ENCODE measurements around the gene MMP25.

The MMP25 gene

GRCh38 chr16:3017344-3017743 is 29.0 kb upstream of the MMP25 start:
- DNase-seq (ENCODE audit: insufficient read length, low spot score) = no peak
- no peak for FAIRE-seq

GRCh38 chr16:3017794-3018506 is 28.4 kb upstream of the MMP25 start, which contains the start of gene CLDN6:
Gene CLDN6, minus strand, starts transcription at chr16:3018183. Its CDS starts 2,162 bp downstream, at chr16:3016021.
- no peak for DNase-seq (ENCODE audit: insufficient read length, low spot score)
- FAIRE-seq = no peak

- no peak for FAIRE-seq
- no peak for DNase-seq (ENCODE audit: insufficient read length, low spot score)
Observed at GRCh38 chr16:3019594-3020246, 26.6 kb upstream of the MMP25 start.

GRCh38 chr16:3020247-3020603 is 26.1 kb upstream of the MMP25 start, which contains the start of gene TNFRSF12A:
Gene TNFRSF12A, plus strand, starts transcription at chr16:3020368. Its CDS starts 30 bp downstream, at chr16:3020398.
- peak; percentile 69 for FAIRE-seq
- peak; percentile 78 for DNase-seq (ENCODE audit: insufficient read length, low spot score)

- FAIRE-seq = peak; percentile 95
- peak; percentile 84 for DNase-seq (ENCODE audit: insufficient read length, low spot score)
Observed at GRCh38 chr16:3020604-3021448, 25.5 kb upstream of the MMP25 start.

GRCh38 chr16:3021449-3022207 is 24.7 kb upstream of the MMP25 start:
- FAIRE-seq (peak; percentile 93), DNase-seq (ENCODE audit: insufficient read length, low spot score) (peak; percentile 69)

- DNase-seq (ENCODE audit: insufficient read length, low spot score) = peak; percentile 85
- peak; percentile 72 for FAIRE-seq
Observed at GRCh38 chr16:3022208-3022683, 24.1 kb upstream of the MMP25 start.

GRCh38 chr16:3022684-3023414 is 23.5 kb upstream of the MMP25 start:
- FAIRE-seq (peak; percentile 33), DNase-seq (ENCODE audit: insufficient read length, low spot score) (no peak)

- FAIRE-seq (no peak), DNase-seq (ENCODE audit: insufficient read length, low spot score) (peak; percentile 27)
Observed at GRCh38 chr16:3023415-3023668, 23.0 kb upstream of the MMP25 start.

GRCh38 chr16:3023669-3024478 is 22.5 kb upstream of the MMP25 start, which contains the start of the genes HCFC1R1 and THOC6:
Gene HCFC1R1, minus strand, starts transcription at chr16:3023942. Its CDS starts 1 bp downstream, at chr16:3023941.
Gene THOC6, plus strand, starts transcription at chr16:3024035. Its CDS starts 292 bp downstream, at chr16:3024327.
- peak; percentile 93 for DNase-seq (ENCODE audit: insufficient read length, low spot score)
- FAIRE-seq = peak; percentile 99

GRCh38 chr16:3025032-3026002 is 21.0 kb upstream of the MMP25 start:
- no peak for FAIRE-seq
- no peak for DNase-seq (ENCODE audit: insufficient read length, low spot score)

GRCh38 chr16:3026003-3026378 is 20.4 kb upstream of the MMP25 start:
- DNase-seq (ENCODE audit: insufficient read length, low spot score) (no peak), FAIRE-seq (no peak)

GRCh38 chr16:3026609-3027488 is 19.5 kb upstream of the MMP25 start:
- DNase-seq (ENCODE audit: insufficient read length, low spot score) = no peak
- FAIRE-seq = no peak

GRCh38 chr16:3027489-3027795 is 18.9 kb upstream of the MMP25 start:
- DNase-seq (ENCODE audit: insufficient read length, low spot score) (no peak), FAIRE-seq (no peak)

- FAIRE-seq (peak; percentile 95), DNase-seq (ENCODE audit: insufficient read length, low spot score) (peak; percentile 84)
Observed at GRCh38 chr16:3027983-3028715, 18.2 kb upstream of the MMP25 start.

- DNase-seq (ENCODE audit: insufficient read length, low spot score) (no peak), FAIRE-seq (no peak)
Observed at GRCh38 chr16:3028716-3029319, 17.5 kb upstream of the MMP25 start.
